Activated T-cell treated with anti-CD3 and anti-CD28 coated beads, Interleukin-2, amount 50 U/mL, for 72 hours (primary cell): Measurements from ENCODE around the gene ENPP7. TPM values are rescaled to one million over a fixed set of nuclear protein-coding genes. Genes with fewer than 3 reads are reported as not detected.

Experiments
- ATAC-seq, 2 donors: fragments of 150-1000 bp; cut with Tn5 transposase; replicated peaks in 1 of 2; 2 replicates each; pipeline ENCODE4 v1.10.0; 2021; ENCODE audit warnings: moderate library complexity in 2 of 2, mild to moderate bottlenecking in 1 of 2
- DNase-seq, 2 donors: peaks; one replicate each; pipeline ENCODE4 v3.0.0; 2021 to 2022; ENCODE audit warnings: mixed read lengths in 1 of 2
- H3K27ac Mint-ChIP-seq: one replicate; pipeline ENCODE4 v1.8.0; 2022; ENCODE audit warnings: mild to moderate bottlenecking, moderate library complexity, mixed read lengths
- H3K27me3 Mint-ChIP-seq: one replicate; pipeline ENCODE4 v1.8.0; 2022; ENCODE audit warnings: low read depth, mixed read lengths
- H3K36me3 Mint-ChIP-seq, 2 donors: one replicate each; pipeline ENCODE4 v1.8.0; 2022; ENCODE audit warnings: mixed read lengths in 2 of 2, mild to moderate bottlenecking in 1 of 2; ENCODE audit not compliant: insufficient read depth in 2 of 2
- H3K4me1 Mint-ChIP-seq: one replicate; pipeline ENCODE4 v1.8.0; 2022; ENCODE audit warnings: low read depth, mixed read lengths
- H3K4me3 Mint-ChIP-seq, 2 donors: one replicate each; pipeline ENCODE4 v1.8.0; 2022; ENCODE audit warnings: mild to moderate bottlenecking in 2 of 2, mixed read lengths in 2 of 2, moderate library complexity in 2 of 2
- H3K9me3 Mint-ChIP-seq, 2 donors: one replicate each; pipeline ENCODE4 v1.8.0; 2022; ENCODE audit warnings: mixed read lengths in 2 of 2
- total RNA-seq, 2 donors: library from RNA; stranded (reverse); gene quantifications; one replicate each; pipeline ENCODE4 v1.2.3, GENCODE V29; 2022

ENPP7 gene
- total RNA-seq, 2 donors from 2014 or later, result not detected

DNA sequence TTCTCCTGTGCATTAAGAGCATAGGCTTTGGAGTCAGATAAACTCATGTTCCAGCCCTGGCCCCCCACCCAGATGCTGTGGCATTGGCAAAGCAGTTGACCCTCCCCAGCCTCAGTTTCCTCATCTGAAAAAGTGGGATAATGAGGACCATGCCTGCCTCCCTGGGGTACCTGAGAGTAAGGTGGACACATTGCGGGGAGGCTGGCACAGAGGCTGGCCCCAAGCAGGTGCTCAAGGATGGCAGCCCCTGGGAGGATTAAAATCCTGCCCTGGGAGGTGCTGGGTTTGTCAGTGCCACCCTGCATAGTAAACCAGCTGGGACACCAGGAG lies 11.8 kb downstream of the ENPP7 start:
- H3K36me3 Mint-ChIP-seq, result no peaks in the 10 kb centered on the region
- H3K4me3 Mint-ChIP-seq, result no peak overlapping the region
- peaks cover 36% of the 10 kb centered on the region for H3K27me3 Mint-ChIP-seq
- ATAC-seq, result no peak
- no peak for DNase-seq
- H3K4me1 Mint-ChIP-seq, result peaks cover 15% of the 10 kb centered on the region
- no peaks in the 10 kb centered on the region for H3K9me3 Mint-ChIP-seq
- no peak overlapping the region for H3K27ac Mint-ChIP-seq

DNA sequence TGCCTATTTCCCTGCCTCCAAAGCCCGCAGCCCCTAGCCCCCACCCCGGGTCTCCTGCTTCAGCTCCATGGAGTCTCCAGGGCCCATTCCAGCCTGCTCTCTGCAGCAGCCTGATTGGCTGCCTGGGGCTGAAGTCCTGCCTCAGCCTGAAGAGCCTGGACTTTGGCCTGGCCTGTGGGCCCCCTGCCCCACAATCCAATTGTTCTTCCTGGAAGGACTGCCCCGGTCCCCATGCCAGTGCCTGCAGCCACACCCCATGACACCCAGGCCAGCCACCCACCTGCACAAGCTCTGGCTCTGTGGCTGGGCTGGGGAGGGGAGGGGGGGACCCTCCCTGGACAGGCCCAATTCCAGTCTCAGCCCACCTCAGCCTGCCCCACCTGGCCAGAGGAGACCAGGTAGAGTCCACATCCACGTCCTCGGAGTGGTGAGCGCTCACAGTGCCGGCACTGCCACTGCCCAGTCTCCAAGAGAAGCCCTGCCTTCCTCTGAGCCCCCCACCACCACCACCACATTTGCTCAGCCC lies 12.3 kb downstream of the ENPP7 start:
- H3K27me3 Mint-ChIP-seq, result peaks cover 41% of the 10 kb centered on the region
- no peak overlapping the region for H3K4me3 Mint-ChIP-seq
- no peaks in the 10 kb centered on the region for H3K36me3 Mint-ChIP-seq
- no peak for DNase-seq
- no peaks in the 10 kb centered on the region for H3K9me3 Mint-ChIP-seq
- H3K27ac Mint-ChIP-seq, result no peak overlapping the region
- H3K4me1 Mint-ChIP-seq, result peaks cover 15% of the 10 kb centered on the region
- ATAC-seq, result no peak

DNA sequence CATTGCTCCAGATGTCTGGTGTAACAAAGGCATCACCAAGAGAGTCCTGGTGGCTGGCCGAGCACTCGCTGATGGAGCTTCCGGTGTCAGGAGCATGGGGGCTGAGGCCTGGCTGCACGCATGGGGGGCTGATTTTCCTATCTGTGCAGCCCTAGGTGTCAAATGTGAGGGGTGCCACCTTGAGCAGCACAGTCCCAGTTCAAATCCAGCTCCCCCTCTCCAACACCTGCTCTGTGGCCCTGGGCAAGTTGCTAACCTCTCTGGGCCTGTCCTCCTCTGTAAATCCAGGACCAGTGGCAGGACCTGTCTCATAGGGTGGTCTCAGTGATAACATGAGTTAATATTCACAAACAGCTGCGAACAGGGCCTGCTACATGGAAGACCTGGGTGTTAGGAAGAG lies 12.9 kb downstream of the ENPP7 start:
- ATAC-seq (no peak), DNase-seq (no peak)
- Mint-ChIP-seq H3K27me3 (peaks cover 41% of the 10 kb centered on the region), H3K4me3 (no peak overlapping the region), H3K36me3 (no peaks in the 10 kb centered on the region), H3K9me3 (no peaks in the 10 kb centered on the region), H3K27ac (no peak overlapping the region), H3K4me1 (peaks cover 15% of the 10 kb centered on the region)

DNA sequence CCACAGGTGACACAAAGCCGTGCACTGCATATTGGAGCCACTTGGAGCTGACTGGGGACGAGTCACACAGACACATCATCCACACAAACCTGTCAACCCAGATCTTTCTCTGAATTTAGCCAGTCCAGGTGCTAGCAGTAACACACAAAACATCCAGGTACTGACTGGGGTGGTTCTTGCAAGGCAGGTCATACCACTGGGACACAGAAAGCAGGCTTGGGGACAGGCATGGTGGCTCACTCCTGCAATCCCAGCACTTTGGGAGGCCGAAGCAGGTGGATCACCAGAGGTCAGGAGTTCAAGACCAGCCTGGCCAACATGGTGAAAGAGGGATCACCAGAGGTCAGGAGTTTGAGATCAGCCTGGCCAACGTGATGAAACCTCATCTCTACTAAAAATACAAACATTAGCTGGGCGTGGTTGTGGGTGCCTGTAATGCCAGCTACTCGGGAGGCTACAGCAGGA lies 14.9 kb downstream of the ENPP7 start:
- Mint-ChIP-seq H3K27ac (peak overlapping the region; percentile 60), H3K27me3 (peaks cover 31% of the 10 kb centered on the region), H3K36me3 (no peaks in the 10 kb centered on the region), H3K4me1 (peaks cover 15% of the 10 kb centered on the region), H3K4me3 (peak overlapping the region; percentile 61 to 62), H3K9me3 (no peaks in the 10 kb centered on the region)
- DNase-seq (no peak), ATAC-seq (peak in 1 of 2 donors; percentile 33)

DNA sequence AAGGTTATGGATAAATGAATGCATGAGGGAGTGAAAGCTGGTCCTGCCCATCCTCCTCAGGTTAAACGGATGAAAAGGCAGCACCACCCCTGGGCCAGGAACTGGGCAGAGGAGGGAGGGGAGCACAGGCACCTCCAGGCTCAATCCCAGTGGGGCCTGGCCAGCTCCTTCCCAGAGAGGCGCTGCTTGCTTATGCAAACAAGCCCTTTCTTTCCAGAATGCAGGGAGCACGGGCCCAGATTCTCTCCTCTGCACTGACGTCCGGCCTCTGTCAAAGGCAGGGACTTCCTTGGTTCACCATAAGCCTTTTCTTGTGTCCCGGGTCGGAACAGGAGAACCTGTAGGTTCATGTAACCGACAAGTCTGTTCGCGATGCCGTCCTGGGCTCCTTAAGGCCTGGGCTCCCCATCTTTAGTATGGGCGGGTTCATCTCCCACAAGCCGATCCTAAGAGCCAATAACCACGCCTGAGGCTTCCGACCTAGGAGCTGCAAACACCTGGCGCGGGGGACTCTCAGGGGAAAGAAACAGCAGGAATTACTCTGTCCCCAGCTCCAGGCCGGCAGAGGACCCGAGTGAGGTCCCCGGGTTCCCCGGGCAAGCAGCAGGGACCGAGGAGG lies 16.3 kb downstream of the ENPP7 start:
- ATAC-seq, result no peak
- no peak overlapping the region for H3K27ac Mint-ChIP-seq
- H3K36me3 Mint-ChIP-seq, result no peaks in the 10 kb centered on the region
- no peak for DNase-seq
- peaks cover 43% of the 10 kb centered on the region for H3K27me3 Mint-ChIP-seq
- no peaks in the 10 kb centered on the region for H3K9me3 Mint-ChIP-seq
- peak overlapping the region; percentile 27 to 47 for H3K4me3 Mint-ChIP-seq
- peaks cover 23% of the 10 kb centered on the region for H3K4me1 Mint-ChIP-seq

DNA sequence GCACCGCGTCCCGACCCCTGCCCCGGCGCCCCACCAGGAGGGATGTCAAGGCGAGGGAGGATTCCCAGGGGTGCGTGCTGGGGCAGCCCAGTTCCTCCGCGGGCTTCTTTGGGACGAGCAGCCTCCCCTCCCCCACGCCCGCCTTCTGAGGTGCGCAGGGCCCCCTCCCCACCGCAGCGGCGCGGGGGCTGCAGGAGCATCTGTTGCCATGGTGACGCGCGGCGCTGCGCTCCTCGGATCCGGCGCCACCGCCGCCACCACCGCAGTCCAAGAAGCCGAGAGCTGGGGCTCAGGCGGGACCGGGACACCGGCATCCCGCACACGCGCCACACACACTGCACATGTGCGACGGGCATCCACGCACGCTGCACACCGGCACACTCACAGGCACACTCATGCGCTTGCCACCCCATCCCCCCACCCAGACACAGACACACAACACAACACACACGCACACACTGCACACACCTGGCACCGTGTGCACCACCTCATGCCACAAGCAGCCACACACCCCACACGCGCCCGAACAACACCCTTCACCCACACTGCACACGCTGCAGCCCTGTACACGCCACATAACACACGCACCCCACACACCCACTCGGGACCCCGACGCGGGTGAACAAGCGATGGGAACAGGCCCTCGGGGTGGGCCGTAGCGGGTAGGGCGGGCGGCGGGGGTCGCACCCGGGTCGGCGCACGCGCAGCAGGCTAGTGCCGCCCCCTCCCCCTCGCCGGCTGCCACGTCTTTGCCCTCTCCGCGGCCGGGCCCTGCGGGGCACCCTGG lies 17.0 kb downstream of the ENPP7 start:
- peaks cover 28% of the 10 kb centered on the region for H3K4me1 Mint-ChIP-seq
- DNase-seq (peak in 1 of 2 donors; percentile 9), ATAC-seq (no peak)
- no peaks in the 10 kb centered on the region for H3K36me3 Mint-ChIP-seq
- H3K4me3 Mint-ChIP-seq, result peak overlapping the region; percentile 62 to 67
- no peaks in the 10 kb centered on the region for H3K9me3 Mint-ChIP-seq
- H3K27me3 Mint-ChIP-seq, result peaks cover 44% of the 10 kb centered on the region
- no peak overlapping the region for H3K27ac Mint-ChIP-seq

DNA sequence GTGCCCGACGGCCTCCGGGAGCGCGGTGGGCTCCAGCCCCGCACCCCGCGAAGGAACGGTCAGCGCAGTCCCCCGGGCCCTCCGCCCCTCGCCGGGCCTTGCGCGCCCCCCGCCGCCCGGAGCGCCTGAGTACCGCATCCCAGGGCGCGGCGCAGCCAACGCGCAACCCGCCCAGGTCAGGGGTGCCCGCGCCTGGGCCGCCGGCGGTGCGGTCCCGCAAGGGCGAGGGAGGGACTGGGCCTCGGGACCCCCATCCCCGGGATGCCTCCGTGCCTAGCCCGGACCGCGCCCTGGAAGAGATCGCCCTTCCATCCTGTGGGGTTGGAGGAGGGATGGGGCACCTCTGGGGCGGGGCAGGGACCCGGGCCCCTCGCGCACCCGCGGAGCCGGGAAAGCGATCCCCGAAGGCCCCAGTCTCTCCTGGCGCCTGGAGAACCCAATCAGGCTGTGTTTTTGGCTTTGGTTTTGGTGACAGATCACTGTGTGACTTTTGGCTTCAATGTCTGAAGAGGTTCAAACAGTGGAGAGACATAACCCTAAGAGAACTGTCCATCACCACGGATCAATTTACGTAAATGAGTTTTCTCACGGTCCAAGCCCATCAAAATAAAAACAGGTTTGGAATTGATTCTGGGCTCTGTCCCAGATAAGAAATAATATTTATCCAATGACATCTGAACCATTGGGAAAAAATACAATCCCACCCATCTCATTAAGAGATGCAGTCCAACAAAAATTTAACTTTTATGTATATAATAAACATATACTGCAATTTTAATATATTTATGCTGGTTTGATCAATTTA lies 17.8 kb downstream of the ENPP7 start:
- no peak for ATAC-seq
- Mint-ChIP-seq H3K4me3 (no peak overlapping the region), H3K36me3 (no peaks in the 10 kb centered on the region), H3K9me3 (no peaks in the 10 kb centered on the region), H3K27ac (no peak overlapping the region), H3K27me3 (peaks cover 44% of the 10 kb centered on the region), H3K4me1 (peaks cover 28% of the 10 kb centered on the region)
- DNase-seq, result no peak

DNA sequence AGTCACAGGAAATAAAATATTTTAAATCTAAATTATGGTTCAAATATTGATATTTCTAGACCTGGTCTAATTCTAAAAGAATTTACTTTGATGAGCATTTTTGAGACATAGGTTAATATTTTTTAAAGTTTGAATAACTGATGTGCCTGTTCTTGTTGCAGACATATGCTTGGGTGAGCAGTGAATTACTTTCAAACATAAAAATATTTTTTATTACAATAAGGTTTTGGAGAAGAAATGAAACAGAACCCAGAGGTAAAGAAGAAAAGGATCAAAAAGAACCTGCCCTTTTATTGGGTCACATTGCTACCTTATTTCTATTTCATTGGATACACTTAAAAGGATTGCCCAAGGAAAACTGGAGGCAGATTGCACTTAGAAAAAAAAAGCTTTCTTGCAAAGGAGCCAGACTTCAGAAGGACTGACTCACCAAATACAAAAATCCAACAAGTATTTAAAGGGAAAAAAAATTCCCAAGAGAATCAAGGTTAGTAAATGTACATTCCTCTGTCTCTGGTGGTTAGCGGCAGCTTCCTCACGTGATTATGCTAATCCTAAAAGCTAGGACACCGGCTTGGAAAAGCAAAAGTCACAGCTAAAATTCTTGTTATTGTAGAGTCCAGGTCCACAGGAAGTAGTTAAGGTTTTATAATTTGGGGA lies 18.5 kb downstream of the ENPP7 start:
- Mint-ChIP-seq H3K4me3 (no peak overlapping the region), H3K4me1 (peaks cover 28% of the 10 kb centered on the region), H3K27me3 (peaks cover 44% of the 10 kb centered on the region), H3K36me3 (no peaks in the 10 kb centered on the region), H3K9me3 (no peaks in the 10 kb centered on the region), H3K27ac (no peak overlapping the region)
- ATAC-seq, result no peak
- no peak for DNase-seq

DNA sequence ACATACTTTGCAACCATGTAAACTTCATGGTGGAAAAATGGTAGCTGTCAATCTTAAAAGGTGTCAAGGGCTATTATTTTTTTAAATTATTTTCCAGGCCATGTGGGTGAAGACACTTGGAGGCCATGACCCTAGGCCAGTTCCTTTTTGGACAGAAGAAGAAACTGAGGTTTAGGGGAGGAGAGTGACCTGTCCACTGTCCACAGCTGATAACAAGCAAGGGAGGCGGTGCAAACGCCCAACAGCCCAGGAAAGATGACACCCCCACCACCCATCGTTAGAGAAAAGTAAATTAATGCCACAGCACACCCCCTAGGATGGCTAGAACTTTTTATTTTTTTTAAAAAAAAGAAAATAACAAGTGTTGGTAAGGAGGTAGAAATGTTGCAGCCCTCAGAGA lies 19.2 kb downstream of the ENPP7 start:
- DNase-seq (no peak), ATAC-seq (no peak)
- no peak overlapping the region for H3K4me3 Mint-ChIP-seq
- no peaks in the 10 kb centered on the region for H3K36me3 Mint-ChIP-seq
- peaks cover 28% of the 10 kb centered on the region for H3K4me1 Mint-ChIP-seq
- peaks cover 44% of the 10 kb centered on the region for H3K27me3 Mint-ChIP-seq
- no peak overlapping the region for H3K27ac Mint-ChIP-seq
- no peaks in the 10 kb centered on the region for H3K9me3 Mint-ChIP-seq

DNA sequence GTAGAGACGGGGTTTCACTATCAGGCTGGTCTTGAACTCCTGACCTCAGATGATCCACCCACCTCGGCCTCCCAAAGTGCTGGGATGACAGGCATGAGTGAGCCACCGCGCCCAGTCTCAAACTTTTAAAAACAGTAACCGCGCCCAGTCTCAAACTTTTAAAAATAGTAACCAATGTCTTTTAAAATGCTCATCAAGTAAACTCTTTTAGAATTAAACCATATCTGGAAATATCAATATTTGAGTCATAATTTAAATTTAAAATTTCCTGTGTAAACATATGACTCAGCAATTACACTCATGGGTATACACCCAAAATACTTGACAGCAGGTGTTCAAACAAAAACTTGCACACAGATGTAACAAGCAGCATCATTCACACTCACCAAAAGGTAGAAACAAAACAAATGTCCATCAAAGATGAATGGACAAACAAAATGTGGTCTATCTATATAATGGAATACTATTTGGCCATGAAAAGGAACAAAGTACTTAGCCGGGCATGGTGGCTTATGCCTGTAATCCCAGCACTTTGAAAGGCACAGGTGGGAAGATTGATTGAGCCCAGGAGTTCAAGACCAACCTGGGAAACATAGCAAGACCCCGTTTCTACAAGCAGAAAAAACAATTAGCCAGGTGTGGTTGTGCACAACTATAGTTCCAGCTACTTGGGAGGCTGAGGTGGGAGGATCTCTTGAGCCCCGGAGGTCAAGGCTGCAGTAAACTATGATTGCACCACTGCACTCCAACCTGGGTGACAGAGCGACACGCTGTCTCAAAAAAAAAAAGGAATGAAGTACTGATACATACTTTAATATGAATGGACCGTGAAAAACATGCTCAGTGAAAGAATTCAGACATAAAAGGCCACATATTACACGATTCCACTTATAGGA lies 20.2 kb downstream of the ENPP7 start:
- no peak overlapping the region for H3K27ac Mint-ChIP-seq
- no peaks in the 10 kb centered on the region for H3K9me3 Mint-ChIP-seq
- no peak for DNase-seq
- H3K4me1 Mint-ChIP-seq, result peaks cover 19% of the 10 kb centered on the region
- no peak for ATAC-seq
- peaks cover 38% of the 10 kb centered on the region for H3K27me3 Mint-ChIP-seq
- H3K4me3 Mint-ChIP-seq, result no peak overlapping the region
- no peaks in the 10 kb centered on the region for H3K36me3 Mint-ChIP-seq

DNA sequence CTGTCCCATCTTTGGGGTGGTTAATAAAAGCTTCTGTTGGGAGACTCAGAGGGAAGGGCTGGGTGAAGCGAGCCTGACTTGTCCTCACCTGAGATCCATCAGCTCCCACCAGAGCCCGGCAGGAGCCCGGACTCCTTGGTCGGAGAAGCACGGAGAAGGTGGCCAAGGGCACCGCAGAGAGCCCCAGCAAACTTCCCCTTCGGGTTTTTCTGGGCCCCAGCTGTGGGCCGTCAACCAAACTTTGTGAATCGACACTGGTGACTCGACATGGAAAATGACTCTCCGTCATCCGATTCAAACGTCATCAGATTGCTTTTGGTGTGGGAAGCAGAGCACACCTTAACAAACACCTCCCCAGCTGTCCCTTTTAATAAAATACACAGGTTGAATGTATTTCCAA lies 21.4 kb downstream of the ENPP7 start:
- DNase-seq (peak; percentile 40 to 52), ATAC-seq (peak; percentile 79 to 83)
- H3K9me3 Mint-ChIP-seq, result no peaks in the 10 kb centered on the region
- no peak overlapping the region for H3K27ac Mint-ChIP-seq
- peak overlapping the region in 1 of 2 donors; percentile 40 for H3K4me3 Mint-ChIP-seq
- H3K36me3 Mint-ChIP-seq, result no peaks in the 10 kb centered on the region
- peaks cover 34% of the 10 kb centered on the region for H3K27me3 Mint-ChIP-seq
- H3K4me1 Mint-ChIP-seq, result peaks cover 13% of the 10 kb centered on the region

DNA sequence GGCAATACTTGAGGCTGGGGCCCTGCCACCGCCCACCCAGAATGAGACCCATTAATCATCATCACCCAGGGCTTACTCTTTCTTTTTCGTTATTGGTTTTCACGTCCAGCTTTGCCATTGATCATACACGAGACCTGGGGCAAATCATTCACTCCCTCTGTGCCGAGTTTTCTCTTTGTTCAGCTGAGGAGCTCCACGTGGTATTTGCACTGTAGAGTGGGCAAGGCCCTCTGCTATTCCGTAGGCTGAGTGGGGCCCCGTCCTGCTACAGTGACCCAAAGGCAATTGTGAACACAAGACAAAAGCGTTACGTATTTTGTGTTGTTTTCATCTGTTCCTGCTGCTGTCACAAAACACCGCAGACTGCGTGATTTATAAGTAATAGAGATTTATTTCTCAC lies 23.6 kb downstream of the ENPP7 start:
- Mint-ChIP-seq H3K27ac (no peak overlapping the region), H3K36me3 (no peaks in the 10 kb centered on the region), H3K27me3 (peaks cover 29% of the 10 kb centered on the region), H3K9me3 (no peaks in the 10 kb centered on the region), H3K4me1 (peaks cover 13% of the 10 kb centered on the region), H3K4me3 (no peak overlapping the region)
- ATAC-seq (no peak), DNase-seq (no peak)
